ENCODE measurements around the gene DDI2.

- TF ChIP-seq POLR2AphosphoS5 (IDR thresholded peaks at IDR 0.05; ENCODE audit: borderline replicate concordance, low read depth, low read length) (no peak), EZH2 (IDR thresholded peaks at IDR 0.05) (no peak)
Measured at GRCh38 chr1:15592285-15592684, 25.0 kb upstream of the DDI2 start.

Data from SK-N-MC (cell line).